Measurements from ENCODE around the gene ORMDL3.

Gene ORMDL3

DNA sequence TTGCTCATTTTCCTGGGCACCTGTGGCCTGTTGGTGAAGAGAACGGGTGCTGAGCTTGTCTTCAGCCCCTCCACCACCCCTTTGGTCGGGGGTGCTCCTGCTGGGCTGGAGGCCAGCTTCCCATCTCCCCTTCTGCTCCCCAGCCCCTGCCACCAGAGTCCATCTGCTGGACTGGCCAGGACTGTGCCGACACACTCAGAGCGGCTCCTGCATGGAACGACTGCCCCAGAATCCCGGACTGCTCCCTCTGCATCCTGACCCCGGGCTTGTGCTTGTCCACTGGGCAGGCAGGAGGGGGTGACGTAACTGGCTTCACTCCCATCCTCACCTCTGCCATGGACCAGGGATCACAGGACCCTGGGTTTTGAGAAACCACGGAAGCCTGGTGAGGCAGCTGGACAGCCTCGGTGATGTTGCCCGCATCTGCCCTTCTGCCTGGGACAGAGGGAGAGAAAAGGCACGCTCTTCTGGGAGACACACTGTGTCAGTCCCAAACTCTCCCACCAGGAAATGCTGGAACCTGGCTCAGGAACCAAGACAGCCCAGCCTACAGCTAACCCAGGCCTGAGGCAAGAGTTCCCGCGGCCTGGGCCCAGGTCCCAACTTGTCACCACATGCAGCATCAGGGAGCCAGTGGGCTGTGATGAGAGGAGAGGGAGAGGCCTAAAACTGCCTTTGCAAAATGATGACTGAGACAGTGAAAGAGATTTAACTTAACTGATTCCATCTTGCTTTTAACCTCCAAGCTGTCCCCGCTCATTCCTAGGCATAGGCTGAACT, 19.3 kb upstream of the ORMDL3 start:
- H3K27me3 ChIP-seq (ENCODE audit: control insufficient read depth, insufficient read depth, low read length), result peaks cover 3% of the 10 kb centered on the region
- H3K9me3 ChIP-seq (ENCODE audit: control insufficient read depth, low read depth, low read length), result no peaks in the 10 kb centered on the region
- H3K27ac ChIP-seq (ENCODE audit: low read length), result no peak overlapping the region
- H3K36me3 ChIP-seq (ENCODE audit: control insufficient read depth, low read depth, low read length), result no peaks in the 10 kb centered on the region
- H3K4me3 ChIP-seq (ENCODE audit: low read length), result no peak overlapping the region
- H3K4me1 ChIP-seq (ENCODE audit: control insufficient read depth, low read depth, low read length), result no peaks in the 10 kb centered on the region
- no peak overlapping the region for H3K9ac ChIP-seq (ENCODE audit: low read length)

DNA sequence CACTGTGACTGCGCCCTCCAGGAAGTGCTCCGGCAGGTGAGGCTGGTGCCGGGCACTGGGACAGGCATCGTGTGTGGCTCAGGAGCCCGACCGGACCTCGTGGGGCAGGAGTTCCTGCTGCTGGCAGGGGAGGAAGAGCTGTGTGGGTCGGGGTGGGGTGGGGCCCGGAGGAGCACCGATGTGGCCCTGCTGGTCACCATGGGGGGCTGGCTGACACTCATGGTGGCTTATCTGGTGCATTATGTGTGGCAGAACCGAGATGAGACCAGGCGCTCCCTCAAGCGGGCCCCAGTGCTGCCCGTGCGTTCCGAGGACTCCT, 17.0 kb upstream of the ORMDL3 start:
- Histone ChIP-seq H3K9me3 (ENCODE audit: control insufficient read depth, low read depth, low read length) (no peaks in the 10 kb centered on the region), H3K36me3 (ENCODE audit: control insufficient read depth, low read depth, low read length) (no peaks in the 10 kb centered on the region), H3K4me1 (ENCODE audit: control insufficient read depth, low read depth, low read length) (no peaks in the 10 kb centered on the region), H3K27ac (ENCODE audit: low read length) (no peak overlapping the region), H3K4me3 (ENCODE audit: low read length) (no peak overlapping the region), H3K9ac (ENCODE audit: low read length) (no peak overlapping the region), H3K27me3 (ENCODE audit: control insufficient read depth, insufficient read depth, low read length) (no peaks in the 10 kb centered on the region)

DNA sequence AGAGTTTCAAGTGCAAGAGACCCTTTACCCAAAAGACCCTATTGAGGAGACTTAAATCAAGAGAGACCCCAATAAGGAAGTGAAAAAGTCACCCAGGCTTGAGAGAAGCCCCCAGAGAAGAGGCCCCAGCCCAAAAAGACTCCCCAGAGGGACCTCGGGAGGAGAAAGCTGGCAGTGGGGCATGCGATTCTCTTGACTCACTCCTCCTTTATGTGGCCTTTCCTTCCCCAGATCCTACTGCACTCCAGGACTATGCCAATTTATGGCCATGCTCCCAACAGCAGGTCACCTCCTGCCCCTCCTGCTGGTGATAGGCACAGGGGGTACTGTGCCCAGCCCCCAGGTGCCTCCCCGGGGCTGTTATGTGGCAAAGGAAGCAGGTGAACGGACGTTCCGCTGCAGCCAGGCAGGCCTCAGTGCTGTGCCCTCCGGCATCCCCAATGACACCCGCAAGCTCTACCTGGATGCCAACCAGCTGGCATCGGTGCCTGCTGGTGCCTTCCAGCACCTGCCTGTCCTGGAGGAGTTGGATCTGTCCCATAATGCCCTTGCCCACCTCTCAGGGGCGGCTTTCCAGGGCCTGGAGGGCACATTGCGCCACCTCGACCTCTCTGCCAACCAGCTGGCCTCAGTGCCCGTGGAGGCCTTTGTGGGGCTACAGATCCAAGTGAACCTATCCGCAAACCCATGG, 16.4 kb upstream of the ORMDL3 start:
- Histone ChIP-seq H3K4me1 (ENCODE audit: control insufficient read depth, low read depth, low read length) (no peaks in the 10 kb centered on the region), H3K9ac (ENCODE audit: low read length) (no peak overlapping the region), H3K27ac (ENCODE audit: low read length) (no peak overlapping the region), H3K9me3 (ENCODE audit: control insufficient read depth, low read depth, low read length) (no peaks in the 10 kb centered on the region), H3K27me3 (ENCODE audit: control insufficient read depth, insufficient read depth, low read length) (no peaks in the 10 kb centered on the region), H3K4me3 (ENCODE audit: low read length) (no peak overlapping the region), H3K36me3 (ENCODE audit: control insufficient read depth, low read depth, low read length) (no peaks in the 10 kb centered on the region)

DNA sequence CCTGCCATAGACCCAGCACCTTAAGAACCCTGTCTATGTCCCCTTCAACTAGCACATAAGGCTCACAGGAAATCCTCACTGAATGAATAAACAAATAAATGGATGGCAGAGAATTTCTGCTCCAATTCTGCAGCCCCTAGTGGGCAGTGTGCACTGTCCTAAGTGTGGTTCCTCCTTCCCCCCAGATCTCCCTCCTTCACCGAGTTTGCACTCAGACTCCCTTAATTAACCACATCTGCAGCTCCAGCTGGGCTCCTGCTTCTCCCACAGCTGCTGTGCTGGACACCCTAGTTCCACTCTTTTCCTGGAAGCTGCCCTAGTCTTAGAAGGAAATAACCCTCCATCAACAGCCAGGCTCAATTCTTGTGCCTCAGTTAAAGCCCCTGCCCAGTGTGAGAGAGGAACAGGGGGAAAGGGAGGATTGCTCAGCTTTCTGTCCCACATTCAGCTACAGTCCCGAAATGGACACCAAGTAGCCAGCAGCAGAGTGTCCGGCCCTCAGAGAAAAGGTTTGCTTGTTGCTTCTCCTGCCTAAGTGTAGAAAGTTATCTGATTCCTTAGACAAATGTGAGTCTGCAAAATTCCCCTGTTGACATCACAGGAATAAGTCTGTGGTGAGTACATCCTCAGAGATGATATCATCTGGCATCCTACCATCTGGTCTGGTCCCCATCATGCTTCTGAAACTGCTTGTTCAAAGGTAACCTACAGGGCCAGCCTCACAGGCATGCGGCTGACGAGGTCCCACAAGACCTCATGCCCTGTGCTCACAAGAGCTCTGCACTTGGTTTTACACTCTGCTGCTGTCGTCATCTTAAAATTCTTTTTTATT, 12.4 kb upstream of the ORMDL3 start:
- Histone ChIP-seq H3K4me1 (ENCODE audit: control insufficient read depth, low read depth, low read length) (no peaks in the 10 kb centered on the region), H3K27ac (ENCODE audit: low read length) (no peak overlapping the region), H3K36me3 (ENCODE audit: control insufficient read depth, low read depth, low read length) (no peaks in the 10 kb centered on the region), H3K9me3 (ENCODE audit: control insufficient read depth, low read depth, low read length) (no peaks in the 10 kb centered on the region), H3K27me3 (ENCODE audit: control insufficient read depth, insufficient read depth, low read length) (no peaks in the 10 kb centered on the region), H3K9ac (ENCODE audit: low read length) (no peak overlapping the region), H3K4me3 (ENCODE audit: low read length) (no peak overlapping the region)

DNA sequence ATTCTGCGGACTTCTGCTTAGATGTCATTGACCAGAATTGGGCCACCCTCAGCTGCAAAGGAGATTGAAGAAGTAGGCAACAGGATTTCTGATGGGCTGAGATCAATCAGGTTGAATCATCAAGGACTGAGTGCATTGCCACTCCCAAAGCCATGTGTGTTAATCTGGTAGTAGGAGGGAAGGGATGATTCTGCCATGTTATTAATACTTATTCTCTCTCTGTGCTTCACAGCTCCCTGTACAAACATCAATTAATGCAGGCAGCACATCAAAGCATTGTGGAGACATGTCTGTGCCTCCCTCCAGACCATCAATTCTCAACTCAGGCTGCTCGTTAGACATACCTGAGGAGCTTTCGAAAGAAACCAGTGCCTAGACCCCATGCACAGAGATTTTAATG, 11.7 kb upstream of the ORMDL3 start:
- H3K27me3 ChIP-seq (ENCODE audit: control insufficient read depth, insufficient read depth, low read length), result no peaks in the 10 kb centered on the region
- H3K4me1 ChIP-seq (ENCODE audit: control insufficient read depth, low read depth, low read length), result peaks cover 2% of the 10 kb centered on the region
- no peak overlapping the region for H3K27ac ChIP-seq (ENCODE audit: low read length)
- H3K9me3 ChIP-seq (ENCODE audit: control insufficient read depth, low read depth, low read length), result no peaks in the 10 kb centered on the region
- no peaks in the 10 kb centered on the region for H3K36me3 ChIP-seq (ENCODE audit: control insufficient read depth, low read depth, low read length)
- no peak overlapping the region for H3K4me3 ChIP-seq (ENCODE audit: low read length)
- H3K9ac ChIP-seq (ENCODE audit: low read length), result no peak overlapping the region

DNA sequence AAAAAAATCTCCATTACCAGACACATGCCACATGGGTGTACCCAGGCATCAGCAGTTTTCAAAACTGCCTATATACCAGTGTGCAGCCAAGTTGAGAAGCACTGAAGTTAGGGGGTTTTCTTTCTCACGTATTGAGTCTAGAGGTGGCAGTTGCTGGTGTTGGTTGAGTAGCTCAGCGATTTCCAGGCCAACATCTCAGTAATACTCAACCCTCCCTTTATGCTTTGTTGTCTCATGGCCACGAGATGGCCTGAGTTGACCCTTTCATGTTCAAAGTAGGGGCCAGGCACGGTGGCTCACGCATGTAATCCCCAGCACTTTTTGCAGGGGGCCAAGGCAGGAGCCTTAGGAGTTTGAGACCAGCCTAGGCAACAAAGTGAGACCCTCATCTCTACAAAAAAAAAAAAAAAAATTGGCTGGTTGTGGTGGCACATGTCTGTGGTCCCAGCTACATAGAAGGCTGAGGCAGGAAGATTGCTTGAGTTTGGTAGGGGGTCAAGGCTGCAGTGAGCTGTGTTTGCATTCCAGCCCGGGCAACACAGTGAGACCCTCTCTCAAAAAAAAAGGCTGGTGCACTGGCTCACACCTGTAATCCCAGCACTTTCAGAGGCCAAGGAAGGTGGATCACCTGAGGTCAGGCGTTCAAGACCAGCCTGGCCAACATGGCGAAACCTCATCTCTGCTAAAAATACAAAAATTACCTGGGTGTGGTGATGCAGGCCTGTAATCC, 10.9 kb upstream of the ORMDL3 start:
- Histone ChIP-seq H3K36me3 (ENCODE audit: control insufficient read depth, low read depth, low read length) (no peaks in the 10 kb centered on the region), H3K9ac (ENCODE audit: low read length) (no peak overlapping the region), H3K4me1 (ENCODE audit: control insufficient read depth, low read depth, low read length) (peaks cover 6% of the 10 kb centered on the region), H3K4me3 (ENCODE audit: low read length) (no peak overlapping the region), H3K27me3 (ENCODE audit: control insufficient read depth, insufficient read depth, low read length) (no peaks in the 10 kb centered on the region), H3K9me3 (ENCODE audit: control insufficient read depth, low read depth, low read length) (no peaks in the 10 kb centered on the region), H3K27ac (ENCODE audit: low read length) (no peak overlapping the region)

DNA sequence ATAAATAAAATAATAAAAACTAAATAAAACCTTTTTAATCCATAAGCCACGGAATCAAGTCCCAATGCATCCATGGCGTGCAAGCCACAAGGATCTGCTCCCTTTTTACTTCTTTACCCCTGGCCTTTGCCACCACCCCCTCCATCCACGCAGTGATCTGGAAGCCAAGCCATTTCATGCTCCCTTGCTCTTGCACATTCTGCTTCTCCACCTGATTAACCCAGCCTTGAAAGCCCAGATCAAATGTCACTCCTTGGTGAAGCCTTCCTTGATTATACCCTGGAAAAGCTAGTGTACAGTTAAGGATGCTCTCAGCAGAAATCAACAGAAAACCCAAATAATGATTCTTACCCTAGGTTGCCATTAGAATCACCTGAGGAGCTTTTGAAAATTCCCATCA, 10.0 kb upstream of the ORMDL3 start:
- Histone ChIP-seq H3K27ac (ENCODE audit: low read length) (no peak overlapping the region), H3K9me3 (ENCODE audit: control insufficient read depth, low read depth, low read length) (no peaks in the 10 kb centered on the region), H3K27me3 (ENCODE audit: control insufficient read depth, insufficient read depth, low read length) (no peaks in the 10 kb centered on the region), H3K4me3 (ENCODE audit: low read length) (no peak overlapping the region), H3K4me1 (ENCODE audit: control insufficient read depth, low read depth, low read length) (peaks cover 6% of the 10 kb centered on the region), H3K9ac (ENCODE audit: low read length) (no peak overlapping the region), H3K36me3 (ENCODE audit: control insufficient read depth, low read depth, low read length) (no peaks in the 10 kb centered on the region)

DNA sequence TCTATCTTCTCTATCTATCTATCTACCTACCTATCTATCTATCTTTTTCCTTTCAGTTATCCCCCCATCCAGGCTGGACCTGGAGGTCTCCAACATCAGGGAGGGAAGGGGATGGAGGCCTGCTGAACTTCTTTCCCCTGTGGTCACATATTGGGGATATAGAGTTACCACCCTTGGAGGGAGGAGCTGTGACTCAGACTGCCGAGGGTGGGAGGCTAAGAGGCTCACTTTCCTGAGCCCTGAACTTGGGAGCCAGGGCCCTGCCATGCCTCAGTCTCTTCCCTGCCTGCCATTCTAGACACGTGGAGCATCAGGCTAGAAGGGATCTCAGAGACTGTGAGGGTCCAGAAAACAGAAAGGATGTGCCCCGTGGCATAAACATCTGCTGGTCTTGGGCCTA, 8.5 kb upstream of the ORMDL3 start:
- no peaks in the 10 kb centered on the region for H3K9me3 ChIP-seq (ENCODE audit: control insufficient read depth, low read depth, low read length)
- no peak overlapping the region for H3K4me3 ChIP-seq (ENCODE audit: low read length)
- H3K36me3 ChIP-seq (ENCODE audit: control insufficient read depth, low read depth, low read length), result no peaks in the 10 kb centered on the region
- H3K9ac ChIP-seq (ENCODE audit: low read length), result no peak overlapping the region
- peaks cover 6% of the 10 kb centered on the region for H3K4me1 ChIP-seq (ENCODE audit: control insufficient read depth, low read depth, low read length)
- no peak overlapping the region for H3K27ac ChIP-seq (ENCODE audit: low read length)
- no peaks in the 10 kb centered on the region for H3K27me3 ChIP-seq (ENCODE audit: control insufficient read depth, insufficient read depth, low read length)

DNA sequence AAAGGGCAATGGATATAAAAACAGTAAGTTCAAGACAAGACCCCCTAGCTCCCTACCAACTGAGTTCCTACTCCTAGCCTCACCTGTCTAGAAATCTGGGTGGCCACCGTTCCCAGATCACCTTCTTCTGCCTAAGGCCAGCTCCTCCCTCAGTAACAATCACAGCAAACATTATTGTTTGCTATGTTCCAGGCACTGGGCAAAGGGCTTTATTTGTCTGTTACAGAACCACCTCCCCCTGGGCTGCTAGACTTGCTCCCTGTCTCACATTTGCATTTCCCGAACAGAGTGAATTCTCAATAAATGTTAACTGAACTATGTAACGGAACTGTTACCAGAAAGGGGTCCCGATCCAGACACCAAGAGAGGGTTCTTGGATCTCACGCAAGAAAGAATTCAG, 6.9 kb upstream of the ORMDL3 start:
- Histone ChIP-seq H3K4me1 (ENCODE audit: control insufficient read depth, low read depth, low read length) (peaks cover 6% of the 10 kb centered on the region), H3K4me3 (ENCODE audit: low read length) (no peak overlapping the region), H3K27me3 (ENCODE audit: control insufficient read depth, insufficient read depth, low read length) (no peaks in the 10 kb centered on the region), H3K27ac (ENCODE audit: low read length) (no peak overlapping the region), H3K9me3 (ENCODE audit: control insufficient read depth, low read depth, low read length) (no peaks in the 10 kb centered on the region), H3K9ac (ENCODE audit: low read length) (no peak overlapping the region), H3K36me3 (ENCODE audit: control insufficient read depth, low read depth, low read length) (no peaks in the 10 kb centered on the region)

DNA sequence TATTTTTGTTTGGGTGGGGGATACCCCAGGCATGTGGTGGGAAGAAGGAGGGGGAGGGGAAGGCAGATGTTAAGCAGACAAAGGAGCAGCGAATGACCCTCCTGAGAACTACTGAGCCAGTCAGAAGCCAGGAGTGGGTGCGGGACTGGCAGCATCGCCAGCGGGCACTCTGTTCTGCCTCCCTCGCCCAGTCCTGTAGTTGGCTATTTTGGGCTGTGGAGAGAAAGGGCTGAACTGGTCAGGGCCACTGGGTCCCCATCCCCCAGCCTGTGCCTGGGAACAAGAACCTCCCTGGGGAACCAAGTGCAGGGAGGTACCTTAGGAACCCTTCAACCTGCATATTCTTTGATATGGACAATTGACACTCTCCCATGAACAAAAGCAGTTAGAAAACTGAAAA, 6.5 kb upstream of the ORMDL3 start:
- no peak overlapping the region for H3K4me3 ChIP-seq (ENCODE audit: low read length)
- H3K4me1 ChIP-seq (ENCODE audit: control insufficient read depth, low read depth, low read length), result peaks cover 6% of the 10 kb centered on the region
- H3K9me3 ChIP-seq (ENCODE audit: control insufficient read depth, low read depth, low read length), result no peaks in the 10 kb centered on the region
- H3K27me3 ChIP-seq (ENCODE audit: control insufficient read depth, insufficient read depth, low read length), result no peaks in the 10 kb centered on the region
- no peak overlapping the region for H3K9ac ChIP-seq (ENCODE audit: low read length)
- H3K27ac ChIP-seq (ENCODE audit: low read length), result no peak overlapping the region
- H3K36me3 ChIP-seq (ENCODE audit: control insufficient read depth, low read depth, low read length), result no peaks in the 10 kb centered on the region

DNA sequence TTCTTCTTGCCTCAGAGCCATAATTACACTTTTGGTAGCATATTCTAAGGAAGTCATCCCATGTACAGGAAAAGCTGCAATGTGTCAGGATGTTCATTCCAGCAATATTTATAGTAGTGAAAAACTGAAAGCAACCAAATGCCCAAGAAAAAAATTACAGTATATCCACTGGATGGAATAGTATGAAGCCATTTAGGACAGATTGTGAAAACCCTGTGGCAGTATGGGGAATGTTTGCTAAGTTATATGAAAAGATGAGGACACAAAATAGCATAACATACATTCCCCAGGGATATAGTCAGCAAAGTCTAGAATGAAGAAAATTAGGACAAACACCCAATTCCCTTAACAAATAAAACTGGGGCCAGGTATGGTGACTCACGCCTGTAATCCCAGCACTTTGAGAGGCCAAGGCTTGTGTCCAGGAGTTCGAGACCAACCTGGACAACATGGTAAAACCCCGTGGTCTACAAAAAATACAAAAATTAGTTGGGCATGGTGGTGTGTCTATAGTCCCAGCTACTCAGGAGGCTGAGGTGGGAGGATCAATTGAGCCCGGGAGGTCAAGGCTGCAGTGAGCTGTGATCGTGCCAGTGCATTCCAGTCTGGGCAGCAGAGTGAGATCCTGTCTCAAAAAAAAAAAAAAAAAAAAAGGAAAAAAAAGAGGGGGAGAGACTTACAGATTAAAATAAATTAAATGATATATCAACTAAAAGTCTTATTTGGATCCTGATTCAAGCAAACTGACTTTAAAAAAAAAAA, 2.4 kb upstream of the ORMDL3 start:
- Histone ChIP-seq H3K36me3 (ENCODE audit: control insufficient read depth, low read depth, low read length) (no peaks in the 10 kb centered on the region), H3K4me1 (ENCODE audit: control insufficient read depth, low read depth, low read length) (peaks cover 16% of the 10 kb centered on the region), H3K4me3 (ENCODE audit: low read length) (no peak overlapping the region), H3K9ac (ENCODE audit: low read length) (no peak overlapping the region), H3K9me3 (ENCODE audit: control insufficient read depth, low read depth, low read length) (no peaks in the 10 kb centered on the region), H3K27me3 (ENCODE audit: control insufficient read depth, insufficient read depth, low read length) (no peaks in the 10 kb centered on the region), H3K27ac (ENCODE audit: low read length) (no peak overlapping the region)
